T-cell (primary cell): Measurements from ENCODE around the gene BNC2. TPM values are rescaled to one million over a fixed set of nuclear protein-coding genes. Genes with fewer than 3 reads are reported as not detected.
"Not testable (repeated sequence)": the region's sequence is repeated elsewhere in the genome, so short reads cannot be mapped to it uniquely, and the experiment has no call there.

Experiments
- ATAC-seq, 4 experiments: fragments of 200-7000 bp in 3 of 4; fragments of 150-1000 bp in 1 of 4; cut with Tn5 transposase; replicated peaks in 1 of 4; 1 replicate in 3 of 4; 2 replicates in 1 of 4; pipeline ENCODE4 v1.10.0; 2021; ENCODE audit warnings: moderate library complexity in 3 of 4, mild to moderate bottlenecking in 2 of 4, moderate number of reproducible peaks in 1 of 4
- CTCF ChIA-PET, 2 donors: fragments of 300-600 bp; sonication (Branson Sonifier 250); formaldehyde crosslinking; loops; one replicate each; lab custom pipeline; 2022; ENCODE audit warnings: antibody characterized with exemption in 2 of 2; lab: Charles Lee
- POLR2A ChIA-PET, 2 donors: fragments of 300-600 bp; sonication (Branson Sonifier 250); formaldehyde crosslinking; loops; one replicate each; lab custom pipeline; 2022; ENCODE audit warnings: antibody characterized with exemption in 2 of 2; lab: Charles Lee
- DNase-seq, 35 experiments: peaks; one replicate each; pipeline versions ENCODE4 v3.0.0 to v3.0.0-alpha.2; 2013 to 2023
- H3K27ac ChIP-seq: one replicate; pipeline ENCODE4 v1.5.1; 2013; ENCODE audit warnings: low read length
- H3K27me3 ChIP-seq, 2 experiments: replicated peaks in 1 of 2; 1 replicate in 1 of 2; 2 replicates in 1 of 2; pipeline versions ENCODE4 v1.6.1 to v1.7.0; 2013; ENCODE audit warnings: low read length in 1 of 2, mixed read lengths in 1 of 2; ENCODE audit not compliant: control insufficient read depth in 2 of 2, insufficient read depth in 2 of 2; ENCODE audit errors: extremely low read depth in 1 of 2
- H3K36me3 ChIP-seq, 2 donors: 1 replicate in 1 of 2; 2 replicates in 1 of 2; pipeline versions ENCODE4 v1.6.1 to v1.7.0; 2013; ENCODE audit warnings: low read length in 1 of 2; ENCODE audit not compliant: control insufficient read depth in 2 of 2, insufficient read depth in 1 of 2; ENCODE audit errors: extremely low read depth in 1 of 2
- H3K4me1 ChIP-seq, 2 experiments: 1 replicate in 1 of 2; 2 replicates in 1 of 2; pipeline versions ENCODE4 v1.6.1 to v1.7.0; 2013; ENCODE audit warnings: low read length in 2 of 2, mixed read lengths in 1 of 2; ENCODE audit not compliant: insufficient read depth in 2 of 2, control insufficient read depth in 1 of 2; ENCODE audit errors: extremely low read depth in 1 of 2
- H3K4me3 ChIP-seq, 2 donors: 1 replicate in 1 of 2; 2 replicates in 1 of 2; pipeline versions ENCODE4 v1.5.1 to v1.7.0; 2013; ENCODE audit warnings: mild to moderate bottlenecking in 2 of 2, low read length in 1 of 2, moderate library complexity in 1 of 2; ENCODE audit not compliant: control insufficient read depth in 1 of 2; ENCODE audit errors: extremely low read depth in 1 of 2
- H3K9me3 ChIP-seq: 2 replicates; pipeline ENCODE4 v1.7.0; 2013
- H3K27ac Mint-ChIP-seq, 2 donors: one replicate each; pipeline ENCODE4 v1.8.0; 2020 to 2021; ENCODE audit warnings: mild to moderate bottlenecking in 2 of 2, mixed read lengths in 2 of 2
- H3K27me3 Mint-ChIP-seq, 2 donors: one replicate each; pipeline ENCODE4 v1.8.0; 2021 to 2022; ENCODE audit warnings: mixed read lengths in 2 of 2
- H3K36me3 Mint-ChIP-seq: one replicate; pipeline ENCODE4 v1.8.0; 2021; ENCODE audit warnings: mixed read lengths
- H3K4me1 Mint-ChIP-seq, 3 donors: one replicate each; pipeline ENCODE4 v1.8.0; 2020 to 2022; ENCODE audit warnings: mixed read lengths in 3 of 3, mild to moderate bottlenecking in 1 of 3
- H3K4me3 Mint-ChIP-seq, 3 donors: one replicate each; pipeline ENCODE4 v1.8.0; 2020 to 2022; ENCODE audit warnings: mild to moderate bottlenecking in 3 of 3, mixed read lengths in 3 of 3, moderate library complexity in 3 of 3
- H3K9me3 Mint-ChIP-seq, 3 donors: one replicate each; pipeline ENCODE4 v1.8.0; 2020 to 2022; ENCODE audit warnings: mixed read lengths in 3 of 3
- WGBS: methylation state at CpG from one replicate; pipeline ENCODE4 v1.1.5; 2013; ENCODE audit warnings: missing lambda C conversion rate; ENCODE audit not compliant: insufficient coverage; 5-methylcytosine and 5-hydroxymethylcytosine counted together
- total RNA-seq, 35 experiments: library from RNA in 6 of 35; stranded (reverse) in 6 of 35; fragments of 120-200 nt in 1 of 35; gene quantifications; one replicate each; pipeline versions ENCODE4 v1.2.1 to v1.2.4 and lab custom pipeline; 2013 to 2026

Gene BNC2
- total RNA-seq, 5 donors from 2014 or later (not counting 1 experiment from before 2014, with no cell fraction given) = 0.03 to 2.1 (median 0.57) TPM

DNA sequence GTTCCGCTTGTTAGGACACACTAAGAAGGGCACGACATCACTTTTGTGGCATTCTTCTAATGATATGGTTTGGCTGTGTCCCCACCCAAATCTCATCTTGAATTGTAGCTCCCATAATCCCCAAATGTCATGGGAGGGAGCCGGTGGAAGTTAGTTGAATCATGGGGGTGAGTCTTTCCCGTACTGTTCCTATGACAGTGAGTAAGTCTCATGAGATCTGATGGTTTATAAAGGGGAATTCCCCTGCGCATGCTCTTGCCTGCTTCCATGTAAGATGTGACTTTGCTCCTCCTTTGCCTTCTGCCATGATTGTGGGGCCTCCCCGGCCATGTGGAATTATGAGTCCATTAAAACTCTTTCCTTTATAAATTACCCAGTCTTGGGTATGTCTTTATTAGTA is 431.6 kb downstream of the BNC2 start:
- H3K4me1 Mint-ChIP-seq, H3K4me3 Mint-ChIP-seq, H3K9me3 ChIP-seq, H3K4me1 ChIP-seq, H3K27me3 Mint-ChIP-seq, H3K27ac ChIP-seq, ATAC-seq, H3K27ac Mint-ChIP-seq, H3K27me3 ChIP-seq, POLR2A ChIA-PET, H3K36me3 ChIP-seq, H3K36me3 Mint-ChIP-seq, H3K4me3 ChIP-seq, DNase-seq, CTCF ChIA-PET: not testable (repeated sequence)
- no CpG with 5 or more reads among the region's 6 CpGs for WGBS
- H3K9me3 Mint-ChIP-seq = peaks cover 0 to 24% (median 7%) of the 10 kb centered on the region in 3 donors

DNA sequence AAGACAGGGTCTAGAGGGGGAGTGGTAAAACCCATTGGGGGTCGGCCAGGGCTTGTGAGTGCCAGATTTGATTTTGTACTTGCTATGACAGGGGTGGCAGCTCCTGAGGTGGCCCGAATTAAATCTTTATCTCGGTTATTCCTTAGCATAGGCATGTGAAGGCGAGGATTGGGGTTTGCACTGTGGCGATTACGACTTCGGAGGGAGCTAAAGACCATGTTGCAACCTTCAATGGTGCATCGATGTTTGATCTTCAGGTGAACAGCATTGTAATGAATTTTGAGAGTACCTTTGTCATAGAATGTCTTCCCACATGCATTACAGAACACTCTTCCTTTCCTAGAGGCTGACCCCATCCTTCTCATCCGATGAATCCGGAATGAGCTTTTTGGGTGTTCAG is 433.9 kb downstream of the BNC2 start:
- WGBS = 80% methylated on average over 2 of the region's 10 CpGs
- no peaks in the 10 kb centered on the region for H3K4me1 Mint-ChIP-seq
- H3K9me3 Mint-ChIP-seq = peaks cover 0 to 24% (median 7%) of the 10 kb centered on the region in 3 donors
- no peaks in the 10 kb centered on the region for H3K36me3 Mint-ChIP-seq
- H3K4me1 ChIP-seq = no peaks in the 10 kb centered on the region
- DNase-seq (no peak), ATAC-seq (no peak)
- no peak overlapping the region for H3K27ac Mint-ChIP-seq
- no peaks in the 10 kb centered on the region for H3K9me3 ChIP-seq
- H3K36me3 ChIP-seq = no peaks in the 10 kb centered on the region
- no peak overlapping the region for H3K4me3 Mint-ChIP-seq
- H3K27me3 Mint-ChIP-seq = no peaks in the 10 kb centered on the region
- CTCF ChIA-PET = no interaction called here
- H3K4me3 ChIP-seq = no peak overlapping the region
- H3K27me3 ChIP-seq = no peaks in the 10 kb centered on the region
- no peak overlapping the region for H3K27ac ChIP-seq
- POLR2A ChIA-PET = interaction anchor here in 1 of 2 donors (0.6 kb wide), 1 partner anchor 11 kb away, joined by 4 read pairs; no protein-coding TSS in a partner anchor

DNA sequence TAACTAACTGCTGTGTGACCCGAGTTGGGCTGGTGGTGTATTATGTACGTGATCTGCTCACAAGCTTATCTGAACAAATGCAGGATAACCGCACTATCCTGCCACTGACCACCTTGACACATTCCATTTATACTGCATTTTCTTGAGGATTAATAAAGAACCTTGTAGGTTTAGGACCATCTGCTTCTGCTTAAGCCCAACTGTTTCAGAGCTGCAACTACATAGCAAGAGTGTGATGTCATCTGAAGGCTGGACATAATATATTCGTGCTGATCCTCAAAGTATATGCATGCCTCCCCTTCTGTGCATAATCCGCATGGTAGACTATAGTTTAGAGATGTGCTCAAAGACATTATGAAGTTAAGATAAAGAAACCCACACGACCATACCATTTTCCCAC is 435.9 kb downstream of the BNC2 start:
- no peaks in the 10 kb centered on the region for H3K4me1 ChIP-seq
- no peak overlapping the region for H3K4me3 ChIP-seq
- ATAC-seq = no peak
- Mint-ChIP-seq H3K27ac (no peak overlapping the region), H3K27me3 (no peaks in the 10 kb centered on the region), H3K9me3 (peaks cover 0 to 16% (median 7%) of the 10 kb centered on the region in 3 donors), H3K4me3 (no peak overlapping the region), H3K4me1 (no peaks in the 10 kb centered on the region), H3K36me3 (no peaks in the 10 kb centered on the region)
- no peak for DNase-seq
- no CpG with 5 or more reads among the region's 6 CpGs for WGBS
- CTCF ChIA-PET = no interaction called here
- no peaks in the 10 kb centered on the region for H3K9me3 ChIP-seq
- H3K27ac ChIP-seq = no peak overlapping the region
- no peaks in the 10 kb centered on the region for H3K27me3 ChIP-seq
- POLR2A ChIA-PET = no interaction called here
- no peaks in the 10 kb centered on the region for H3K36me3 ChIP-seq

DNA sequence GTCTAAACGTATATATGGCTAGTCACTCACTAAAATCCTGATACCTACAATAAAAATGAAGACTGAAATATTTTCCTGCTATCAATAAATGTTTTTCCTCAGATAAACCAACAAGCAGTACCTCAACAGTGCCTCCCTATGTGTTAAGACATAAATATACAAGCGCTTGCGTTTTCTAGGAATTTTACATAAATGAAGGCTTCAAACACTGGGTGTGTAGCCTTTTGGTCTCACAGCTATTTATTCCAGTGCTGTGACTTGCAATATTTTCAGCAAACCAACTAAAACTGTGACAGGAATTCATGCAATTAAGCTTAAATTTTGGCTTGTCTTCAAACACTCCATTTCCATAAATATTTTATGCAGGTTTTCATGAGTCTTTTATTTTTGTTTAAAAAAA is 437.0 kb downstream of the BNC2 start:
- no peaks in the 10 kb centered on the region for H3K9me3 ChIP-seq
- Mint-ChIP-seq H3K4me3 (no peak overlapping the region), H3K9me3 (peaks cover 0 to 12% (median 4%) of the 10 kb centered on the region in 3 donors), H3K27me3 (no peaks in the 10 kb centered on the region), H3K4me1 (no peaks in the 10 kb centered on the region), H3K27ac (no peak overlapping the region), H3K36me3 (no peaks in the 10 kb centered on the region)
- ATAC-seq = no peak
- no peaks in the 10 kb centered on the region for H3K27me3 ChIP-seq
- no peak overlapping the region for H3K27ac ChIP-seq
- H3K4me1 ChIP-seq = no peaks in the 10 kb centered on the region
- WGBS = 90% methylated on average over 3 of the region's 3 CpGs
- no peaks in the 10 kb centered on the region for H3K36me3 ChIP-seq
- CTCF ChIA-PET = interaction anchor here in 1 of 2 donors (0.8 kb wide), 1 partner anchor 28 kb away, joined by 3 read pairs; no protein-coding TSS in a partner anchor
- H3K4me3 ChIP-seq = no peak overlapping the region
- no peak for DNase-seq
- POLR2A ChIA-PET = no interaction called here

DNA sequence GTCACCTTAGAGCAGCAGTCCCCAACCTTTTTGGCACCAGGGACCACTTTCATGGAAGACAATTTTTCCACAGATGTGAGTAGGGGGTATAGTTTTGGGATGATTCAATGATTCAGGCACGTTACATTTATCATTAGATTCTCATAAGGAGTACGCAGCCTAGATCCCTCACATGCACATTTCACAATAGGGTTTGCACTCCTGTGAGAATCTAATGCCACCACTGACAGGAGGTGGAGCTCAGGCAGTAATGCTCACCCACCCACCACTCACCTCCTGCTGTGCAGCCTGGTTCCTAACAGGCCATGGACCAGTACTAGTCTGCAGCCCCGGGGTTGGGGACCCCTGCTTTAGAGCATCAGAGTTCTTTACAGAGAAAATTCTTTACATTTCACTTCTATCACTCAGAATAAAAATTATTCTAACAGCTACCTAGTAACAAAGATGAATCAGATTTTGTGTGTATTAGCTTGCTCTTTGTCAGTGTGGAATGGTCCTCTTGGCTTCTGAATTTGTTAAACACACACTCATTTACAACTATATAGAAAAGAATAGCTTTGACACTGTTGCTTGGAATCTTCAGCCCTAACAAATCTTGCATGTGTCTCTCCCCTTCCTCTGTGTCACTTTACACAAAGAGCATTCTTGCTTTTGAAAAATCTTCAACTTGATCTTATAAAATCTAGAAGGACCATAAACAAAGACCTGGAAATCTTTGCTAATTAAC is 438.6 kb downstream of the BNC2 start:
- Histone ChIP-seq H3K9me3 (no peaks in the 10 kb centered on the region), H3K4me1 (no peaks in the 10 kb centered on the region), H3K27ac (no peak overlapping the region), H3K27me3 (no peaks in the 10 kb centered on the region), H3K4me3 (no peak overlapping the region), H3K36me3 (no peaks in the 10 kb centered on the region)
- no peaks in the 10 kb centered on the region for H3K4me1 Mint-ChIP-seq
- DNase-seq (no peak), ATAC-seq (no peak)
- POLR2A ChIA-PET = no interaction called here
- H3K27me3 Mint-ChIP-seq = no peaks in the 10 kb centered on the region
- H3K27ac Mint-ChIP-seq = no peak overlapping the region
- H3K36me3 Mint-ChIP-seq = no peaks in the 10 kb centered on the region
- no CpG with 5 or more reads among the region's 3 CpGs for WGBS
- H3K4me3 Mint-ChIP-seq = no peak overlapping the region
- CTCF ChIA-PET = no interaction called here
- peaks cover 0 to 10% (median 3%) of the 10 kb centered on the region in 3 donors for H3K9me3 Mint-ChIP-seq

DNA sequence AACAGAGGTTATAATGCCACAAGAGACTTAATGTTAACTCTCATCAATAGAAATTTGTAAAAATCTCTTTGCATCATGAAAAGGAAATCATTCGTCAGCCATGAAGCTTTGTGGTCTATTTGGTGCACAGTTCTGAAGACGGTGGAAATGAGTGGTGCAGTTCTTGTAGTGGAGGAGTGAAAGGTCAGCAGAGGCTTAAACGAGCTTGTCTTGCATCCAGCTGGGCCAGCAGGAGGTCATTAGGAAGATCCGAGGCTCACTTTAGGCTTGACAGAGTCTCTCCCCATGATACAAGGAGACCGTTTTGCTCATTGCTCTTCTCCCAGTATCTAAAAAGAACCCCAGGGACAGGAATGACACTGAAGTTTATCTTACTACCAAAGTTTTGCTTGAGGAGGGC is 440.8 kb downstream of the BNC2 start:
- H3K36me3 ChIP-seq = no peaks in the 10 kb centered on the region
- POLR2A ChIA-PET = no interaction called here
- no peak overlapping the region for H3K4me3 ChIP-seq
- Mint-ChIP-seq H3K27me3 (no peaks in the 10 kb centered on the region), H3K36me3 (no peaks in the 10 kb centered on the region), H3K9me3 (peaks cover 0 to 5% (median 3%) of the 10 kb centered on the region in 3 donors), H3K4me3 (no peak overlapping the region), H3K27ac (no peak overlapping the region), H3K4me1 (no peaks in the 10 kb centered on the region)
- CTCF ChIA-PET = no interaction called here
- no peaks in the 10 kb centered on the region for H3K9me3 ChIP-seq
- no peaks in the 10 kb centered on the region for H3K27me3 ChIP-seq
- ATAC-seq = no peak
- WGBS = 39% methylated on average over 5 of the region's 5 CpGs
- no peak overlapping the region for H3K27ac ChIP-seq
- H3K4me1 ChIP-seq = no peaks in the 10 kb centered on the region
- DNase-seq = no peak
